PC-9 (cell line): ENCODE results near the gene RRBP1. TPM values are rescaled to one million over a fixed set of nuclear protein-coding genes. Genes with fewer than 3 reads are reported as not detected.
"Not testable (repeated sequence)": the region's sequence is repeated elsewhere in the genome, so short reads cannot be mapped to it uniquely, and the experiment has no call there.

Experiments used
- BruUV-seq: library from RNA; stranded (reverse); fragments of 400-500 nt; replicated peaks from 2 replicates; lab custom pipeline; 2021; lab: Mats Ljungman, UMichigan
- CTCF ChIA-PET: fragments of 300-600 bp; sonication (Branson Sonifier 250); formaldehyde crosslinking; loops from one replicate; lab custom pipeline; 2022; ENCODE audit warnings: antibody characterized with exemption; lab: Charles Lee
- POLR2A ChIA-PET: fragments of 300-600 bp; sonication (Branson Sonifier 250); formaldehyde crosslinking; loops from one replicate; lab custom pipeline; 2022; ENCODE audit warnings: antibody characterized with exemption; ENCODE audit not compliant: unreplicated experiment; lab: Charles Lee
- DNase-seq, 2 experiments: peaks; one replicate each; pipeline versions ENCODE4 v3.0.0 to v3.0.0-alpha.2; 2015 to 2022; ENCODE audit warnings: mixed read lengths in 1 of 2
- H2AFZ ChIP-seq: fragments of 200-600 bp; sonication (generic); 2 replicates; pipeline ENCODE4 v1.8.1; 2017; ENCODE audit warnings: antibody characterized with exemption
- H3F3A ChIP-seq: fragments of 200-600 bp; sonication (generic); 2 replicates; pipeline ENCODE4 v1.8.1; 2017; ENCODE audit warnings: antibody characterized with exemption, mild to moderate bottlenecking, low read depth; ENCODE audit not compliant: insufficient read depth
- H3K27ac ChIP-seq: fragments of 200-600 bp; sonication (generic); 2 replicates; pipeline ENCODE4 v1.6.1; 2016; ENCODE audit warnings: mixed run types
- H3K27me3 ChIP-seq: fragments of 200-600 bp; sonication (generic); 2 replicates; pipeline ENCODE4 v1.6.1; 2016; ENCODE audit warnings: low read depth, mixed run types; ENCODE audit not compliant: insufficient read depth
- H3K36me3 ChIP-seq: fragments of 200-600 bp; sonication (generic); 2 replicates; pipeline ENCODE4 v1.6.1; 2016; ENCODE audit warnings: low read depth, mixed run types
- H3K4me1 ChIP-seq: fragments of 200-600 bp; sonication (generic); replicated peaks from 2 replicates; pipeline ENCODE4 v1.6.1; 2016; ENCODE audit warnings: mixed run types; ENCODE audit not compliant: insufficient read depth
- H3K4me2 ChIP-seq: fragments of 200-600 bp; sonication (generic); 2 replicates; pipeline ENCODE4 v1.6.1; 2017; ENCODE audit warnings: mixed run types
- H3K4me3 ChIP-seq: fragments of 200-600 bp; sonication (generic); 2 replicates; pipeline ENCODE4 v1.6.1; 2016; ENCODE audit warnings: mixed run types
- H3K79me2 ChIP-seq: fragments of 200-600 bp; sonication (generic); 2 replicates; pipeline ENCODE4 v1.6.1; 2017; ENCODE audit warnings: low read depth, mixed run types
- H3K9me2 ChIP-seq: fragments of 200-600 bp; sonication (generic); 2 replicates; pipeline ENCODE4 v1.8.1; 2017; ENCODE audit warnings: mild to moderate bottlenecking; ENCODE audit not compliant: insufficient read depth
- H3K9me3 ChIP-seq: fragments of 200-600 bp; sonication (generic); 2 replicates; pipeline ENCODE4 v1.8.1; 2016; ENCODE audit warnings: low read depth; ENCODE audit not compliant: insufficient read depth
- H4K20me1 ChIP-seq: fragments of 200-600 bp; sonication (generic); 2 replicates; pipeline ENCODE4 v1.8.1; 2017; ENCODE audit not compliant: insufficient read depth
- CTCF ChIP-seq: fragments of 200-600 bp; sonication (generic); conservative IDR thresholded peaks from 2 replicates; pipeline ENCODE4 v1.6.1; 2017; ENCODE audit warnings: mixed run types, antibody characterized with exemption, mild to moderate bottlenecking, moderate library complexity
- EZH2 ChIP-seq: fragments of 200-600 bp; sonication (generic); IDR thresholded peaks from 2 replicates; pipeline ENCODE4 v1.8.0; 2017; ENCODE audit warnings: antibody characterized with exemption, low read depth
- intact Hi-C: fragments of 100-400 bp; cut with micrococcal nuclease; formaldehyde crosslinking; loops from one replicate; pipeline ENCODE4 v1.10.0; 2022; ENCODE audit not compliant: unreplicated experiment
- total RNA-seq: library from RNA; stranded (reverse); gene quantifications from 2 replicates; pipeline ENCODE4 v1.2.3, GENCODE V29; 2021

RRBP1 gene
- total RNA-seq, 1 experiment from 2014 or later: 144 TPM

GRCh38 chr20:17709361-17710293 is 27.6 kb upstream of the RRBP1 start:
- Histone ChIP-seq H3K9me3 (no peaks in the 10 kb centered on the region), H3K36me3 (no peaks in the 10 kb centered on the region), H3F3A (no peaks in the 10 kb centered on the region), H3K79me2 (no peaks in the 10 kb centered on the region), H3K4me2 (no peak overlapping the region), H4K20me1 (no peaks in the 10 kb centered on the region), H3K27ac (no peak overlapping the region), H2AFZ (no peak overlapping the region), H3K4me1 (no peaks in the 10 kb centered on the region), H3K9me2 (no peaks in the 10 kb centered on the region), H3K4me3 (no peak overlapping the region), H3K27me3 (no peaks in the 10 kb centered on the region; the same call in 1 of the 2 replicates)
- no peak for DNase-seq
- intact Hi-C loops: no loop called here
- TF ChIP-seq CTCF (no peak), EZH2 (no peak)
- ChIA-PET CTCF (interaction anchor here (0.6 to 0.7 kb wide), 2 partner anchors 8 to 26 kb away, joined by 3 read pairs; no protein-coding TSS in a partner anchor), POLR2A (no interaction called here)
- no TSS peak for BruUV-seq

- H3K27ac ChIP-seq: no peak overlapping the region
- no peaks in the 10 kb centered on the region for H3K4me1 ChIP-seq
- no peaks in the 10 kb centered on the region for H3K79me2 ChIP-seq
- ChIA-PET CTCF (no interaction called here), POLR2A (no interaction called here)
- H3F3A ChIP-seq: no peaks in the 10 kb centered on the region
- H3K9me2 ChIP-seq: no peaks in the 10 kb centered on the region
- DNase-seq: no peak
- intact Hi-C loops: no loop called here
- no peaks in the 10 kb centered on the region for H3K36me3 ChIP-seq
- H4K20me1 ChIP-seq: no peaks in the 10 kb centered on the region
- TF ChIP-seq CTCF (no peak), EZH2 (no peak)
- no peak overlapping the region for H3K4me2 ChIP-seq
- BruUV-seq: no TSS peak
- H3K27me3 ChIP-seq: no peaks in the 10 kb centered on the region; the same call in 1 of the 2 replicates
- H3K4me3 ChIP-seq: no peak overlapping the region
- no peak overlapping the region for H2AFZ ChIP-seq
- H3K9me3 ChIP-seq: no peaks in the 10 kb centered on the region
Observed at GRCh38 chr20:17708675-17709360, 26.8 kb upstream of the RRBP1 start.

GRCh38 chr20:17707951-17708350 is 25.9 kb upstream of the RRBP1 start:
- intact Hi-C loops, H3K9me2 ChIP-seq, H3K4me2 ChIP-seq, H2AFZ ChIP-seq, H3K4me1 ChIP-seq, H3K79me2 ChIP-seq, POLR2A ChIA-PET, H3K9me3 ChIP-seq, H3K27me3 ChIP-seq, H3K27ac ChIP-seq, H4K20me1 ChIP-seq, H3K4me3 ChIP-seq, DNase-seq, BruUV-seq, H3K36me3 ChIP-seq, H3F3A ChIP-seq, CTCF ChIA-PET: not testable (repeated sequence)
